ENCODE results near the gene HTR3B. TPM values are rescaled to one million over a fixed set of nuclear protein-coding genes. Genes with fewer than 3 reads are reported as not detected.
"Not testable (repeated sequence)": the region's sequence is repeated elsewhere in the genome, so short reads cannot be mapped to it uniquely, and the experiment has no call there.

The HTR3B gene
- total RNA-seq, 2 donors from 2014 or later: not detected

GRCh38 chr11:113934761-113935160 is 30.2 kb downstream of the HTR3B start:
- Mint-ChIP-seq H3K36me3 (ENCODE audit: low read depth) (no peaks in the 10 kb centered on the region), H3K27me3 (peaks cover 54% of the 10 kb centered on the region), H3K4me1 (peaks cover 15% of the 10 kb centered on the region), H3K4me3 (no peak overlapping the region), H3K27ac (no peak overlapping the region)
- H3K9me3 ChIP-seq (ENCODE audit: control insufficient read depth, low read length, poor library complexity, severe bottlenecking): no peaks in the 10 kb centered on the region
- no peak for DNase-seq
- no peak for ATAC-seq

- H3K4me1 Mint-ChIP-seq: peaks cover 15% of the 10 kb centered on the region
- no peaks in the 10 kb centered on the region for H3K36me3 Mint-ChIP-seq (ENCODE audit: low read depth)
- no peak overlapping the region for H3K27ac Mint-ChIP-seq
- H3K4me3 Mint-ChIP-seq: no peak overlapping the region
- peaks cover 52% of the 10 kb centered on the region for H3K27me3 Mint-ChIP-seq
- ATAC-seq (no peak), DNase-seq (no peak)
- no peaks in the 10 kb centered on the region for H3K9me3 ChIP-seq (ENCODE audit: control insufficient read depth, low read length, poor library complexity, severe bottlenecking)
Measured at GRCh38 chr11:113935858-113936257, 31.3 kb downstream of the HTR3B start.

- ATAC-seq (no peak), DNase-seq (no peak)
- Mint-ChIP-seq H3K27ac (no peak overlapping the region), H3K27me3 (peaks cover 39% of the 10 kb centered on the region), H3K4me1 (peaks cover 15% of the 10 kb centered on the region), H3K36me3 (ENCODE audit: low read depth) (no peaks in the 10 kb centered on the region), H3K4me3 (no peak overlapping the region)
- H3K9me3 ChIP-seq (ENCODE audit: control insufficient read depth, low read length, poor library complexity, severe bottlenecking): no peaks in the 10 kb centered on the region
Measured at GRCh38 chr11:113937918-113938317, 33.3 kb downstream of the HTR3B start.

- Mint-ChIP-seq H3K4me3 (no peak overlapping the region), H3K36me3 (ENCODE audit: low read depth) (no peaks in the 10 kb centered on the region), H3K27ac (no peak overlapping the region), H3K4me1 (no peaks in the 10 kb centered on the region), H3K27me3 (peaks cover 30% of the 10 kb centered on the region)
- no peaks in the 10 kb centered on the region for H3K9me3 ChIP-seq (ENCODE audit: control insufficient read depth, low read length, poor library complexity, severe bottlenecking)
- DNase-seq: no peak
- ATAC-seq: no peak
Measured at GRCh38 chr11:113942256-113942655, 37.7 kb downstream of the HTR3B start.

GRCh38 chr11:113946162-113946561 is 41.6 kb downstream of the HTR3B start:
- not testable (repeated sequence) for H3K27ac Mint-ChIP-seq; H3K4me1 Mint-ChIP-seq; DNase-seq; H3K4me3 Mint-ChIP-seq; H3K36me3 Mint-ChIP-seq (ENCODE audit: low read depth); H3K9me3 ChIP-seq (ENCODE audit: control insufficient read depth, low read length, poor library complexity, severe bottlenecking); ATAC-seq
- H3K27me3 Mint-ChIP-seq: peaks cover 51% of the 10 kb centered on the region

GRCh38 chr11:113947994-113948393 is 43.4 kb downstream of the HTR3B start:
- peaks cover 70% of the 10 kb centered on the region for H3K27me3 Mint-ChIP-seq
- no peak overlapping the region for H3K27ac Mint-ChIP-seq
- H3K4me3 Mint-ChIP-seq: no peak overlapping the region
- H3K36me3 Mint-ChIP-seq (ENCODE audit: low read depth): peaks cover 3% of the 10 kb centered on the region
- DNase-seq: no peak
- peaks cover 5% of the 10 kb centered on the region for H3K4me1 Mint-ChIP-seq
- no peak for ATAC-seq
- no peaks in the 10 kb centered on the region for H3K9me3 ChIP-seq (ENCODE audit: control insufficient read depth, low read length, poor library complexity, severe bottlenecking)

GRCh38 chr11:113949891-113950290 is 45.3 kb downstream of the HTR3B start:
- Mint-ChIP-seq H3K4me1 (peaks cover 5% of the 10 kb centered on the region), H3K27me3 (peaks cover 82% of the 10 kb centered on the region), H3K36me3 (ENCODE audit: low read depth) (peaks cover 6% of the 10 kb centered on the region), H3K27ac (no peak overlapping the region), H3K4me3 (no peak overlapping the region)
- DNase-seq: no peak
- no peak for ATAC-seq
- no peaks in the 10 kb centered on the region for H3K9me3 ChIP-seq (ENCODE audit: control insufficient read depth, low read length, poor library complexity, severe bottlenecking)

GRCh38 chr11:113951537-113951936 is 46.9 kb downstream of the HTR3B start:
- Mint-ChIP-seq H3K27me3 (peaks cover 74% of the 10 kb centered on the region), H3K27ac (no peak overlapping the region), H3K4me1 (peaks cover 5% of the 10 kb centered on the region), H3K4me3 (no peak overlapping the region), H3K36me3 (ENCODE audit: low read depth) (peaks cover 6% of the 10 kb centered on the region)
- no peaks in the 10 kb centered on the region for H3K9me3 ChIP-seq (ENCODE audit: control insufficient read depth, low read length, poor library complexity, severe bottlenecking)
- DNase-seq: no peak
- no peak for ATAC-seq

GRCh38 chr11:113952070-113952469 is 47.5 kb downstream of the HTR3B start:
- Mint-ChIP-seq H3K4me3 (no peak overlapping the region), H3K36me3 (ENCODE audit: low read depth) (peaks cover 6% of the 10 kb centered on the region), H3K27me3 (peaks cover 74% of the 10 kb centered on the region), H3K4me1 (peaks cover 5% of the 10 kb centered on the region), H3K27ac (no peak overlapping the region)
- no peaks in the 10 kb centered on the region for H3K9me3 ChIP-seq (ENCODE audit: control insufficient read depth, low read length, poor library complexity, severe bottlenecking)
- no peak for DNase-seq
- ATAC-seq: no peak

- H3K4me1 Mint-ChIP-seq: peaks cover 5% of the 10 kb centered on the region
- H3K36me3 Mint-ChIP-seq (ENCODE audit: low read depth): peaks cover 6% of the 10 kb centered on the region
- peaks cover 74% of the 10 kb centered on the region for H3K27me3 Mint-ChIP-seq
- no peak overlapping the region for H3K4me3 Mint-ChIP-seq
- H3K27ac Mint-ChIP-seq: no peak overlapping the region
- no peak for ATAC-seq
- no peaks in the 10 kb centered on the region for H3K9me3 ChIP-seq (ENCODE audit: control insufficient read depth, low read length, poor library complexity, severe bottlenecking)
- no peak for DNase-seq
Measured at GRCh38 chr11:113952588-113952987, 48.0 kb downstream of the HTR3B start.

GRCh38 chr11:113954235-113954634 is 49.6 kb downstream of the HTR3B start:
- H3K4me3 Mint-ChIP-seq: no peak overlapping the region
- H3K4me1 Mint-ChIP-seq: peaks cover 3% of the 10 kb centered on the region
- H3K9me3 ChIP-seq (ENCODE audit: control insufficient read depth, low read length, poor library complexity, severe bottlenecking): no peaks in the 10 kb centered on the region
- H3K27ac Mint-ChIP-seq: no peak overlapping the region
- ATAC-seq (no peak), DNase-seq (no peak)
- peaks cover 6% of the 10 kb centered on the region for H3K36me3 Mint-ChIP-seq (ENCODE audit: low read depth)
- peaks cover 76% of the 10 kb centered on the region for H3K27me3 Mint-ChIP-seq

GRCh38 chr11:113956986-113957385 is 52.4 kb downstream of the HTR3B start:
- Mint-ChIP-seq H3K27ac (no peak overlapping the region), H3K36me3 (ENCODE audit: low read depth) (peaks cover 3% of the 10 kb centered on the region), H3K27me3 (peaks cover 52% of the 10 kb centered on the region), H3K4me3 (no peak overlapping the region), H3K4me1 (peaks cover 5% of the 10 kb centered on the region)
- DNase-seq (no peak), ATAC-seq (no peak)
- no peaks in the 10 kb centered on the region for H3K9me3 ChIP-seq (ENCODE audit: control insufficient read depth, low read length, poor library complexity, severe bottlenecking)

GRCh38 chr11:113960702-113961330 is 56.2 kb downstream of the HTR3B start:
- Mint-ChIP-seq H3K27me3 (peaks cover 29% of the 10 kb centered on the region), H3K4me1 (peaks cover 3% of the 10 kb centered on the region), H3K4me3 (no peak overlapping the region), H3K27ac (no peak overlapping the region), H3K36me3 (ENCODE audit: low read depth) (no peaks in the 10 kb centered on the region)
- H3K9me3 ChIP-seq (ENCODE audit: control insufficient read depth, low read length, poor library complexity, severe bottlenecking): no peaks in the 10 kb centered on the region
- DNase-seq (no peak), ATAC-seq (no peak)

GRCh38 chr11:113967361-113967760 is 62.8 kb downstream of the HTR3B start:
- Mint-ChIP-seq H3K36me3 (ENCODE audit: low read depth) (no peaks in the 10 kb centered on the region), H3K4me1 (no peaks in the 10 kb centered on the region), H3K4me3 (no peak overlapping the region), H3K27me3 (peaks cover 25% of the 10 kb centered on the region), H3K27ac (no peak overlapping the region)
- DNase-seq (no peak), ATAC-seq (no peak)
- H3K9me3 ChIP-seq (ENCODE audit: control insufficient read depth, low read length, poor library complexity, severe bottlenecking): no peaks in the 10 kb centered on the region

Data from T-helper 17 cell (primary cell).